GM18907 (cell line): ENCODE results near the gene CD163L1.

ENCODE experiments used
- ATAC-seq: cut with Tn5 transposase; IDR thresholded peaks from one replicate; pipeline ENCODE4 v1.9.1; 2021; ENCODE audit warnings: mild to moderate bottlenecking, moderate library complexity; ENCODE audit not compliant: unreplicated experiment

Gene CD163L1

GRCh38 chr12:7411343-7411742 lies 32.6 kb downstream of the CD163L1 start:
- ATAC-seq: no peak

- ATAC-seq: no peak
Measured at GRCh38 chr12:7404275-7404674, 39.7 kb downstream of the CD163L1 start.

- ATAC-seq: no peak
Measured at GRCh38 chr12:7403466-7403865, 40.5 kb downstream of the CD163L1 start.

GRCh38 chr12:7399089-7399488 lies 44.9 kb downstream of the CD163L1 start:
- ATAC-seq: no peak

GRCh38 chr12:7396418-7396817 lies 47.5 kb downstream of the CD163L1 start:
- no peak for ATAC-seq

GRCh38 chr12:7395950-7396349 lies 48.0 kb downstream of the CD163L1 start:
- no peak for ATAC-seq

GRCh38 chr12:7387289-7387688 lies 56.7 kb downstream of the CD163L1 start:
- no peak for ATAC-seq

GRCh38 chr12:7383157-7383556 lies 60.8 kb downstream of the CD163L1 start:
- no peak for ATAC-seq

- ATAC-seq: no peak
Measured at GRCh38 chr12:7376196-7376595, 67.8 kb downstream of the CD163L1 start.

- no peak for ATAC-seq
Measured at GRCh38 chr12:7375145-7375543, 68.8 kb downstream of the CD163L1 start.

- ATAC-seq: no peak
Measured at GRCh38 chr12:7374423-7375144, 69.4 kb downstream of the CD163L1 start.

GRCh38 chr12:7373226-7373625 lies 70.7 kb downstream of the CD163L1 start:
- ATAC-seq: no peak

- no peak for ATAC-seq
Measured at GRCh38 chr12:7369274-7369729, 74.7 kb downstream of the CD163L1 start.

GRCh38 chr12:7362734-7363133 lies 81.2 kb downstream of the CD163L1 start:
- no peak for ATAC-seq

GRCh38 chr12:7361265-7361664 lies 82.7 kb downstream of the CD163L1 start:
- no peak for ATAC-seq

GRCh38 chr12:7354529-7354928 lies 89.4 kb downstream of the CD163L1 start:
- ATAC-seq: no peak

- ATAC-seq: no peak
Measured at GRCh38 chr12:7352661-7353060, 91.3 kb downstream of the CD163L1 start.

- no peak for ATAC-seq
Measured at GRCh38 chr12:7351177-7351576, 92.8 kb downstream of the CD163L1 start.

- no peak for ATAC-seq
Measured at GRCh38 chr12:7349418-7349817, 94.5 kb downstream of the CD163L1 start.

GRCh38 chr12:7346551-7347225 lies 97.3 kb downstream of the CD163L1 start:
- no peak for ATAC-seq

- ATAC-seq: no peak
Measured at GRCh38 chr12:7344833-7345606, 98.9 kb downstream of the CD163L1 start.

- no peak for ATAC-seq
Measured at GRCh38 chr12:7339675-7340074, 104.3 kb downstream of the CD163L1 start.
